Activated CD4-positive, alpha-beta memory T cell treated with anti-CD3 and anti-CD28 coated beads for 36 hours (primary cell): ENCODE measurements around the gene TOMM34. TPM values are rescaled to one million over a fixed set of nuclear protein-coding genes. Genes with fewer than 3 reads are reported as not detected.

Source experiments
- CTCF ChIA-PET: fragments of 350-600 bp; sonication (Branson Sonifier 250); formaldehyde crosslinking; loops from one replicate; lab custom pipeline; 2021; ENCODE audit warnings: antibody characterized with exemption, inconsistent platforms; lab: Charles Lee
- POLR2A ChIA-PET: fragments of 350-600 bp; sonication (Branson Sonifier 250); formaldehyde crosslinking; loops from one replicate; lab custom pipeline; 2021; ENCODE audit warnings: antibody characterized with exemption; lab: Charles Lee
- DNase-seq: peaks from one replicate; pipeline ENCODE4 v3.0.0-alpha.2; 2020
- H3K27ac Mint-ChIP-seq: one replicate; pipeline ENCODE4 v1.8.0; 2021; ENCODE audit warnings: mixed read lengths
- H3K27me3 Mint-ChIP-seq: one replicate; pipeline ENCODE4 v1.8.0; 2021; ENCODE audit warnings: mixed read lengths
- H3K36me3 Mint-ChIP-seq: one replicate; pipeline ENCODE4 v1.8.0; 2021; ENCODE audit warnings: mixed read lengths
- H3K4me1 Mint-ChIP-seq: one replicate; pipeline ENCODE4 v1.8.0; 2021; ENCODE audit warnings: low read depth, mixed read lengths
- H3K4me3 Mint-ChIP-seq: one replicate; pipeline ENCODE4 v1.8.0; 2021; ENCODE audit warnings: mild to moderate bottlenecking, mixed read lengths
- H3K9me3 Mint-ChIP-seq: one replicate; pipeline ENCODE4 v1.8.0; 2021; ENCODE audit warnings: mixed read lengths
- intact Hi-C: fragments of 100-400 bp; cut with micrococcal nuclease; formaldehyde crosslinking; loops from one replicate; pipeline ENCODE4 v1.15.1; 2023
- total RNA-seq, 2 experiments: library from RNA; stranded (reverse); gene quantifications; one replicate each; pipeline ENCODE4 v1.2.3, GENCODE V29; 2021

The TOMM34 gene, protein sequence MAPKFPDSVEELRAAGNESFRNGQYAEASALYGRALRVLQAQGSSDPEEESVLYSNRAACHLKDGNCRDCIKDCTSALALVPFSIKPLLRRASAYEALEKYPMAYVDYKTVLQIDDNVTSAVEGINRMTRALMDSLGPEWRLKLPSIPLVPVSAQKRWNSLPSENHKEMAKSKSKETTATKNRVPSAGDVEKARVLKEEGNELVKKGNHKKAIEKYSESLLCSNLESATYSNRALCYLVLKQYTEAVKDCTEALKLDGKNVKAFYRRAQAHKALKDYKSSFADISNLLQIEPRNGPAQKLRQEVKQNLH
- total RNA-seq: 10 to 100 TPM; 56.3 to 58.4 TPM

DNA sequence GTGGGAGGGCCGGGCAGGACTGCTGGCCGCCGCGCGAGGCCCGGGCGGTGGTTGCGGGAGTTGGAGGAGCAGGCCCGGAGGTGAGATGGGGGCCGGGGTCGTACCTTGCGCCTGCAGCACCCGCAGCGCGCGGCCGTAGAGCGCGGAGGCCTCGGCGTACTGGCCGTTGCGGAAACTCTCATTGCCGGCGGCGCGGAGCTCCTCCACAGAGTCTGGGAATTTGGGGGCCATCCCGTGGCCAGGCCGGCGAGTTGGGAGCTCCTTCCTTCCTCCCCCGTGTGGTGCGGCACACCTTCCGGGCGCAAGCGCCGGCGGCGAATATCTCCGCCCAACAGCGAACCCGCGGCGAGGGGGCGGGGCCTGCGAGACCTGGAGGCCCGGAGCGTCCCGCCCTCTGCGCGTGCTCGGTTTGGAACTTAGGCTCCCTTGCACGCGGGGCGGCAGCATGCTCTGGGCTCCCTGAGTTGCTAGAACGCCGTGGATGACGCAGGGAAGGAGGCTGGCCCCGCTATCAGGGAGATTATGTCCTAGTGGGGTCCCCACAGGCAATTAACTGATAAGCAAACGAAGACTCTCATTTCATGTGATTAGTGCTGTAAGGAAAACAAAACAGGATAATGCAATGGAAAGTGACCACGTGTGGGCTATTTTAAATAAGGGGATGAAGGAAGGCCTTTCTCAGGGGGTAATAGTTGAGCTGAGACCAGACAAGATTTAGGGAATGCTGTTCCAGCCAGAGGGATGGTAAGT lies at the start of gene TOMM34:
Gene TOMM34 (minus strand): TSS at position 295 of the 750 bp plus-strand sequence. CDS start 64 bp downstream, at position 231.
- peak; percentile 96 for DNase-seq
- CTCF ChIA-PET: interaction anchor here (0.6 to 4.5 kb wide), 8 partner anchors 8 to 331 kb away, joined by 3 to 19 read pairs (median 4); no protein-coding TSS in a partner anchor
- H3K4me3 Mint-ChIP-seq: peak within 1 kb of the TSS; percentile 95
- H3K27me3 Mint-ChIP-seq: no peaks in the 10 kb centered on the region
- peaks cover 34% of the 10 kb centered on the region for H3K36me3 Mint-ChIP-seq
- H3K4me1 Mint-ChIP-seq: peaks cover 58% of the 10 kb centered on the region
- intact Hi-C loops: no loop called here
- no peaks in the 10 kb centered on the region for H3K9me3 Mint-ChIP-seq
- POLR2A ChIA-PET: interaction anchor here (0.6 to 3.1 kb wide), 16 partner anchors 8 to 115 kb away, joined by 3 to 34 read pairs (median 4); partner anchors contain the start of genes PABPC1L and YWHAB
- H3K27ac Mint-ChIP-seq: peak within 1 kb of the TSS; percentile 99

DNA sequence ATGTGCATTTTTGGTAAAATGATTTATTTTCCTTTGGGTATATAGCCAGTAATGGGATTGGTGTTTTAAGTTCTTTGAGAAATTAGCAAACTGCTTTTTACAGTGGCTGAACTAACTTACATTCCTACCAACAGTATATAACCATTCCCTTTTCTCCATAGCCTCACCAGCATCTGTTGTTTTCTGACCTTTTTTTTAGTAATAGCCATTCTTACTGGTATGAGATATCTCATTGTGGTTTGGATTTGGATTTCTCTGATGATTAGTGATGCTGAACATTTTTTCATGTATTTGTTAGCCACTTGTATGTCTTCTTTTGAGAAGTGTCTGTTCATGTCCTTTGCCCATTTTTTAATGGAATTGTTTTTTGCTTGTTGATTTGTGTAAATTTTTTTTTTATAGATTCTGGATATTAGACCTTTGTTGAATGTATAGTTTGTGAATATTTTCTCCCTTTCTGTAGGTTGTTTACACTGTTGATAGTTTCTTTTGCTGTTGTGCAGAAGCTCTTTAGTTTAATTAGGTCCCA lies 48.4 kb upstream of the TOMM34 start:
- peaks cover 47% of the 10 kb centered on the region for H3K4me1 Mint-ChIP-seq
- H3K4me3 Mint-ChIP-seq: no peak overlapping the region
- H3K9me3 Mint-ChIP-seq: no peaks in the 10 kb centered on the region
- DNase-seq: no peak
- intact Hi-C loops: no loop called here
- ChIA-PET POLR2A (no interaction called here), CTCF (interaction anchor here (0.6 to 2.6 kb wide), 2 partner anchors 87 to 132 kb away, joined by 3 to 15 read pairs; no protein-coding TSS in a partner anchor)
- peaks cover 41% of the 10 kb centered on the region for H3K36me3 Mint-ChIP-seq
- H3K27ac Mint-ChIP-seq: peak overlapping the region; percentile 42
- H3K27me3 Mint-ChIP-seq: no peaks in the 10 kb centered on the region

DNA sequence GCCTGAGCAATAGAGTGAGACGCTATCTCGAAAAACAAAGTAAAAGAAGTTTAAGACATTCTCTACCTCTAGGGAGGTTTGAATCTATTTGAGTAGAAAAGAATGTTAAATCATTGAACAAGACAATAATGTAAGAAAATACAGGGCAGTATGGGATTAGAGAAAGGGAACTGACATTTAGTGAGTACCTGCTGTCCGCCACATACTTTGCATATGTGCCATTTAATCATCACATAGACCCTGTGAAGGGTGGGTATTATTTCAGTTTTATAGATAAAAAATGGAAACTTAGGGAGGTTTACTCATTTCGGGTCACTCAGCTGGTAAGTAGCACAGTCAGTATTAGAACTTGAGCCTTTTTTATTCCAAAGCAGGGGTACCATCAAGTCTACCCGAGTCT lies 37.5 kb upstream of the TOMM34 start:
- no peaks in the 10 kb centered on the region for H3K27me3 Mint-ChIP-seq
- peak overlapping the region; percentile 69 for H3K27ac Mint-ChIP-seq
- DNase-seq: no peak
- peaks cover 64% of the 10 kb centered on the region for H3K36me3 Mint-ChIP-seq
- intact Hi-C loops: no loop called here
- ChIA-PET POLR2A (no interaction called here), CTCF (interaction anchor here (0.8 to 6.2 kb wide), 3 partner anchors 14 to 100 kb away, joined by 3 to 29 read pairs (median 5); no protein-coding TSS in a partner anchor)
- H3K4me1 Mint-ChIP-seq: peaks cover 63% of the 10 kb centered on the region
- no peaks in the 10 kb centered on the region for H3K9me3 Mint-ChIP-seq
- H3K4me3 Mint-ChIP-seq: no peak overlapping the region

DNA sequence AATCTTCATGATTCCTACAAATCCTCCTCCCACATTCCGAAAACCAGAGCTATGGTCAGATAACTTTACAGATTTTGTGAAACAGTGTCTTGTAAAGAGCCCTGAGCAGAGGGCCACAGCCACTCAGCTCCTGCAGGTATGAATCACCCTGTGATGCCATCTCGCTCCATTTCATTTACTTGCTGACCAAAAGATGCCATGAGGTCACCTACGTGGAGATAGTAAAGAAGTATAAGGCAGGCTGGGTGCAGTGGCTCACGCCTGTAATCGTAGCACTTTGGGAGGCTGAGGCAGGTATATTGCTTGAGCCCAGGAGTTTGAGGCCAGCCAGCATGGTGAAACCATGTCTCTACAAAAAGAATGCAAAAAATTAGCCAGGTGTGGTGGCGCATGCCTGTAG lies 37.0 kb upstream of the TOMM34 start:
- H3K4me1 Mint-ChIP-seq: peaks cover 65% of the 10 kb centered on the region
- peak overlapping the region; percentile 69 for H3K27ac Mint-ChIP-seq
- H3K9me3 Mint-ChIP-seq: no peaks in the 10 kb centered on the region
- ChIA-PET POLR2A (interaction anchor here (0.6 to 1.8 kb wide), 2 partner anchors 21 to 37 kb away, joined by 3 to 5 read pairs; partner anchors contain the start of gene TOMM34), CTCF (interaction anchor here (1.1 to 6.2 kb wide), 3 partner anchors 15 to 98 kb away, joined by 3 to 29 read pairs (median 5); no protein-coding TSS in a partner anchor)
- DNase-seq: no peak
- H3K4me3 Mint-ChIP-seq: no peak overlapping the region
- intact Hi-C loops: no loop called here
- H3K27me3 Mint-ChIP-seq: no peaks in the 10 kb centered on the region
- H3K36me3 Mint-ChIP-seq: peaks cover 63% of the 10 kb centered on the region

DNA sequence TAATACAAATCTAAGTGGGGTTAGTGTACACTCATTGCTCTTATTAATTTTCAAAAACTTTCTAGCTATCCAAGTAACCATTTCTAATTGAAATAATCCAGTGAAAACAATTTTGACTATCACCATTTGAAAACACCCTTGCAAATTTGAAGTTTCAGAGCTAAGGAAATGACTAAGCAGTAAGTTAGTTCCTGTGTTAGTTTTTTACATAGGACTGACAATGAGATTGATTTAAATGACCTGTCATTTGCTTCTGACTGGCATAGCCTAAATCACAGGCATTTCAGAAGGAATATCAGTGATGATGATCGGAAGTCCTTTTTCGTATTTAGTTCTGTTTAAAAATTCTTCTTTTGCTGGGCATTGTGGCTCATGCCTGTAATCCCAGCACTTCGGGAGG lies 33.1 kb upstream of the TOMM34 start:
- no peak for DNase-seq
- Mint-ChIP-seq H3K36me3 (peaks cover 52% of the 10 kb centered on the region), H3K27me3 (no peaks in the 10 kb centered on the region), H3K9me3 (no peaks in the 10 kb centered on the region), H3K4me1 (peaks cover 79% of the 10 kb centered on the region), H3K27ac (peak overlapping the region; percentile 71), H3K4me3 (peak overlapping the region; percentile 32)
- ChIA-PET CTCF (interaction anchor here (0.6 to 1.9 kb wide), 6 partner anchors 13 to 300 kb away, joined by 4 to 5 read pairs (median 5); no protein-coding TSS in a partner anchor), POLR2A (interaction anchor here (1.3 to 1.7 kb wide), 3 partner anchors 15 to 26 kb away, joined by 4 to 6 read pairs (median 5); no protein-coding TSS in a partner anchor)
- intact Hi-C loops: no loop called here

DNA sequence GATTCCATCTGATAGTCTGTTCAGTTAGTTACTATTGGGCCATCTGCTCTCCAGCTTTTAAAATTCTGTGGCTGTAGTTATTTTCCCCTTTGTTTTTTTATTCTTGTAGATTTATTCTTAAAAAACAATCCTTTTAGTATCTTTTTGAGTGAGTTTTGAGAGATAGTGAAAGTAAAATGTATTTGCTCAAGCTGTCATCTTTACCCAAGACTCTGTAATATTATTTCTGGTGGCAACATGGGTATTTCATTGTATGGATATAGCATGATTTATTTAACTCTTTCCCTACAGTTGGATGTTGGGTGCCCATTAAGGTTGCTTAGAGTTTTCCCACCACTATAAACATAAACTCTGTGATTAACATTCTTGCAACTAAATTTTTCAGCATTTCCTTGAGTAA lies 30.8 kb upstream of the TOMM34 start:
- POLR2A ChIA-PET: interaction anchor here (0.7 to 1.5 kb wide), 3 partner anchors 8 to 31 kb away, joined by 4 to 8 read pairs (median 4); partner anchors contain the start of gene TOMM34
- intact Hi-C loops: loop anchor here (1.0 to 2.0 kb wide), 4 partner anchors 12 to 46 kb away; no protein-coding TSS in a partner anchor
- peaks cover 46% of the 10 kb centered on the region for H3K36me3 Mint-ChIP-seq
- peak overlapping the region; percentile 74 for H3K4me3 Mint-ChIP-seq
- no peaks in the 10 kb centered on the region for H3K9me3 Mint-ChIP-seq
- DNase-seq: no peak
- peaks cover 72% of the 10 kb centered on the region for H3K4me1 Mint-ChIP-seq
- peak overlapping the region; percentile 96 for H3K27ac Mint-ChIP-seq
- CTCF ChIA-PET: interaction anchor here (2.0 kb wide), 1 partner anchor 20 kb away, joined by 7 read pairs; no protein-coding TSS in a partner anchor
- H3K27me3 Mint-ChIP-seq: no peaks in the 10 kb centered on the region

DNA sequence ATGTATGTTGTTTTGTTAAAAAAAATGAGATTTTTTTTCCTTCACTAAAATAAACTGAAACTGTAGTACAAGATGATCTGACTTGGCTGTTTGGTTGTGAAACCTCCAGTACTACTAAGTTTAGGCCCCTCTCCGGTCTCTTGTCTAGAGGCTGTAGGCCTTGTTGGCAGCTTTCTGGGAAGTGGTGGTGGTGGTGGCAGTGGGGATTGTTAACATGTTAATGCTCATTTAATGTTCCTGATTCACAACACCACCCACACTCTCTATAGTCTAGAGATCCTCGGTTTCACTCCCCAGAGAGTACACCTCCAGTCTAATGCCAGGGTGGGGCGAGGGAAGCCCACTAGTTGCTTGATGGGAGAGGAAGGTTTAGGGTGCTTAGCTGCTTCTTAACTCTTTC lies 30.2 kb upstream of the TOMM34 start:
- intact Hi-C loops: loop anchor here (1.0 to 2.0 kb wide), 4 partner anchors 11 to 46 kb away; no protein-coding TSS in a partner anchor
- H3K36me3 Mint-ChIP-seq: peaks cover 42% of the 10 kb centered on the region
- peak; percentile 85 for DNase-seq
- CTCF ChIA-PET: interaction anchor here (1.0 to 2.0 kb wide), 3 partner anchors 11 to 53 kb away, joined by 3 to 7 read pairs (median 3); no protein-coding TSS in a partner anchor
- H3K27ac Mint-ChIP-seq: peak overlapping the region; percentile 96
- H3K27me3 Mint-ChIP-seq: no peaks in the 10 kb centered on the region
- peaks cover 72% of the 10 kb centered on the region for H3K4me1 Mint-ChIP-seq
- POLR2A ChIA-PET: interaction anchor here (0.7 to 1.5 kb wide), 4 partner anchors 9 to 31 kb away, joined by 4 to 8 read pairs (median 4); partner anchors contain the start of gene TOMM34
- peak overlapping the region; percentile 74 for H3K4me3 Mint-ChIP-seq
- H3K9me3 Mint-ChIP-seq: no peaks in the 10 kb centered on the region

DNA sequence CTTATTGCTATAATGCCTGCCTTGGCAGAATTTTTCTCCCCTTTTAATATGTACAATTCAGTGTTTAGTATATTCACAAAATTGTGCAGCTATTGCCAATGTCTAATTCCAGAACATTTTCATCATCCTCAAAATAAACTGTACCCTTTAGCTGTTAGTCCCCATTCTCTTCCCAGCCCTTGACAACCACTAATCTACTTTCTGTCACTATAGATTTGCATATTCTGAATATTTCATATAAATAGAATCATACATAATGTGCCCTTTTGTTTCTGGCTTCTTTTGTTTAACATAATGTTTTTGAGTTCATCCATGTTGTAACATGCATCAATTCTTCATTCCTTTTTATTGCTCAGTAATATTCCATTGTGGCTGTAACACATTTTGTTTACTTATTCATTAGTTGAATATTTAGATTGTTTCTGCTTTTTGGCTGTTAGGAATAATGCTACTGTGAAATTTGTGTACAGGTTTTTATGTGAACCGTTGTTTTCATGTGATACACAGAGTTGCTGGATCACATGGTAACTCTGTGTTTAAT lies 28.5 kb upstream of the TOMM34 start:
- H3K4me1 Mint-ChIP-seq: peaks cover 71% of the 10 kb centered on the region
- peak overlapping the region; percentile 70 for H3K27ac Mint-ChIP-seq

DNA sequence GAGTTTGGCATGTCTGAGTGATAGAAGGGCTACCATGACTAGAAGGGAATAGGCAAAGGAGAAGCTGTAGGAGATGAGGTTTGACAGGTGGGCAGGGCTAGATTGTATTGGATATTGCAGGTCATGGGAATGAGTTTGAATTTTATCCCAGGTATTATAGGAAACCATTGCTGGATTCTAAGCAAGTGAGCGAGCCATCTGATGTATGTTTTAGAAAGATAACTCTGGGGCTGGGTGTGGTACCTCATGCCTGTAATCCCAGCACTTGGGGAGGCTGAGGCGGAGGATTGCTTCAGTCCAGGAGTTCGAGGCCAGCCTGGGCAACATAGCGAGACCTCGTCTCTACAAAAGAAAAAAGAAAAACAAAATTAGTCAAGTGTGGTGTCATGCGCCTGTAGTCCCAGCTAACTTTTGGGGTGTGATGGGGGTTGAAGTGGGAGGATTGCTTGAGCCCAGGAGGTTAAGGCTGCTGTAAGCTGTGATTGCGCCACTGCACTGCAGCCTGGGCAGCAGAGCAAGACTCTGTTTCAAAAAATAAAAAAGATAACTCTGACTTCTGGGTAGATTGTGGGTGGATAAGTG lies 23.0 kb upstream of the TOMM34 start:
- ChIA-PET CTCF (interaction anchor here (1.4 kb wide), 1 partner anchor 28 kb away, joined by 3 read pairs; no protein-coding TSS in a partner anchor), POLR2A (no interaction called here)
- Mint-ChIP-seq H3K4me1 (peaks cover 70% of the 10 kb centered on the region), H3K27ac (peak overlapping the region; percentile 72), H3K9me3 (no peaks in the 10 kb centered on the region), H3K27me3 (no peaks in the 10 kb centered on the region), H3K36me3 (peaks cover 53% of the 10 kb centered on the region), H3K4me3 (no peak overlapping the region)
- intact Hi-C loops: no loop called here
- no peak for DNase-seq

More for the DNA sequence above, 28.5 kb upstream of the TOMM34 start:
- ChIA-PET POLR2A (no interaction called here), CTCF (interaction anchor here (2.0 kb wide), 1 partner anchor 22 kb away, joined by 7 read pairs; no protein-coding TSS in a partner anchor)
- no peaks in the 10 kb centered on the region for H3K9me3 Mint-ChIP-seq
- peaks cover 40% of the 10 kb centered on the region for H3K36me3 Mint-ChIP-seq
- H3K4me3 Mint-ChIP-seq: no peak overlapping the region
- H3K27me3 Mint-ChIP-seq: no peaks in the 10 kb centered on the region
- intact Hi-C loops: no loop called here
- DNase-seq: no peak

DNA sequence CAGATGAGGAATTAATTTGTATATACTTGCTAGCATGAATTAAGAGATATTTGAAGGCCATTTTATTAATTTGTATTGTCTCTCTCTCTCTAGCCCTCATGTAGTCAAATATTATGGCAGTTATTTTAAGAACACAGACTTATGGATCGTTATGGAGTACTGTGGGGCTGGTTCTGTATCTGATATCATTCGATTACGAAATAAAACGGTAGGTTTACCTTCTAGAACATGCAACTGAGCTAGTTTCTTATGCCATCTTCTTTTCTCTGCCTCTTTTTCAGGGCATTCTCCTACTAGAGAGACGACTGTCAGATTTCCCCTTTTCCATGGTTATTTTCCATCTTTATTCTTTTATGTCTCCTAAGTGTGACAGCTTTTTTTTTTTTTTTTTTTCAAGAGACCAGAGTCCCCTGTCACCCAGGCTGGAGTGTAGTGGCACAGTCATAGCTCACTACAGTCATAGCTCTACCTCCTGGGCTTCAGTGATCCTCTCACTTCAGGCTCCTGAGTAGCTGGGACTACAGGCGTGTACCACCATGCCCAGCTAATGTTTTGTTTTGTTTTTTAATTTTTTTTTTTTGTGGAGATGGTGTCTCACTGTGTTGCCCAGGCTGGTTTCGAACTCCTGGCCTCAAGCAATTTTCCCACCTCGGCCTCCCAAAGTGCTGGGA lies 21.7 kb upstream of the TOMM34 start:
- Mint-ChIP-seq H3K4me3 (no peak overlapping the region), H3K27me3 (no peaks in the 10 kb centered on the region), H3K4me1 (peaks cover 78% of the 10 kb centered on the region), H3K9me3 (no peaks in the 10 kb centered on the region), H3K27ac (peak overlapping the region; percentile 65), H3K36me3 (peaks cover 58% of the 10 kb centered on the region)
- POLR2A ChIA-PET: interaction anchor here (0.6 to 0.8 kb wide), 5 partner anchors 11 to 392 kb away, joined by 3 to 5 read pairs (median 4); partner anchors contain the start of genes STK4 and SYS1
- CTCF ChIA-PET: interaction anchor here (0.6 to 1.4 kb wide), 4 partner anchors 22 to 114 kb away, joined by 3 to 4 read pairs (median 4); partner anchors contain the start of gene TOMM34
- DNase-seq: peak; percentile 34
- intact Hi-C loops: no loop called here
